Measurements from ENCODE around the gene ZMYND8.

Gene ZMYND8

GRCh38 chr20:47343007-47343472 is 13.5 kb downstream of the ZMYND8 start (continued):
- TF ChIP-seq ZBTB21 (tag by site-specific recombination; IDR thresholded peaks at IDR 0.05) = no peak
- TF ChIP-seq SCRT2 (tag by site-specific recombination; IDR thresholded peaks at IDR 0.05) = 0 out of 2 replicates have a peak, but pooled peaks have one; percentile 20
- TF ChIP-seq ZNF654 (tag by site-specific recombination; IDR thresholded peaks at IDR 0.05; ENCODE audit: low read depth) = no peak
- TF ChIP-seq ZIC2 (tag by site-specific recombination; IDR thresholded peaks at IDR 0.05) = no peak
- peak; percentile 84 for TF ChIP-seq SCRT1 (tag by site-specific recombination; IDR thresholded peaks at IDR 0.05; ENCODE audit: borderline replicate concordance)
- TF ChIP-seq ATF2 (tag by site-specific recombination; IDR thresholded peaks at IDR 0.05; ENCODE audit: low read depth) = no peak
- 0 out of 2 replicates have a peak, but pooled peaks have one; percentile 53 for TF ChIP-seq ZNF18 (tag by site-specific recombination; IDR thresholded peaks at IDR 0.05)
- TF ChIP-seq ZNF571 (tag by site-specific recombination; IDR thresholded peaks at IDR 0.05) = no peak
- no peak for TF ChIP-seq ZNF624 (tag by site-specific recombination; IDR thresholded peaks at IDR 0.05)
- TF ChIP-seq PRDM1 (tag by site-specific recombination; IDR thresholded peaks at IDR 0.05) = no peak
- TF ChIP-seq GLIS1 (tag by site-specific recombination; IDR thresholded peaks at IDR 0.05) = peak; percentile 4; the same call in 1 of the 2 replicates
- no peak for TF ChIP-seq ZNF548 (tag by site-specific recombination; IDR thresholded peaks at IDR 0.05)
- no peak for TF ChIP-seq ZNF138 (tag by site-specific recombination; IDR thresholded peaks at IDR 0.05; ENCODE audit: borderline replicate concordance)
- no peak for TF ChIP-seq GFI1B (tag by site-specific recombination; IDR thresholded peaks at IDR 0.05)
- TF ChIP-seq AEBP2 (tag by site-specific recombination; IDR thresholded peaks at IDR 0.05; ENCODE audit: borderline replicate concordance) = no peak
- TF ChIP-seq ZNF157 (tag by site-specific recombination; IDR thresholded peaks at IDR 0.05) = no peak
- no peak for TF ChIP-seq ZNF19 (tag by site-specific recombination; IDR thresholded peaks at IDR 0.05; ENCODE audit: low read depth)
- TF ChIP-seq ZNF677 (tag by site-specific recombination; IDR thresholded peaks at IDR 0.05) = no peak
- no peak for TF ChIP-seq ZNF146 (tag by site-specific recombination; IDR thresholded peaks at IDR 0.05)
- TF ChIP-seq ZNF596 (tag by site-specific recombination; IDR thresholded peaks at IDR 0.05) = no peak
- TF ChIP-seq SP7 (tag by site-specific recombination; IDR thresholded peaks at IDR 0.05) = peak; percentile 49; the same call in 1 of the 2 replicates
- peak; percentile 19; the same call in 1 of the 2 replicates for TF ChIP-seq FEZF1 (tag by site-specific recombination; IDR thresholded peaks at IDR 0.05)
- TF ChIP-seq ZNF10 (tag by site-specific recombination; IDR thresholded peaks at IDR 0.05) = no peak
- no peak for TF ChIP-seq YY1 (tag by site-specific recombination; IDR thresholded peaks at IDR 0.05)
- TF ChIP-seq TSHZ1 (tag by site-specific recombination; IDR thresholded peaks at IDR 0.05; ENCODE audit: borderline replicate concordance) = no peak

Data from HEK293 (cell line).